HCT116 (cell line): Measurements from ENCODE around the gene PLCB1. TPM values are rescaled to one million over a fixed set of nuclear protein-coding genes. Genes with fewer than 3 reads are reported as not detected.
A peak's percentile ranks its signal among the peaks of the same experiment; 100 is the strongest.

Experiments used
- ATAC-seq: fragments of 200-7000 bp; cut with Tn5 transposase; 2 replicates; pipeline ENCODE4 v1.9.1; 2020; ENCODE audit warnings: mild to moderate bottlenecking, moderate library complexity
- BruUV-seq: library from RNA; stranded (reverse); fragments of 400-500 nt; replicated peaks from 2 replicates; lab custom pipeline; 2021; lab: Mats Ljungman, UMichigan
- CTCF ChIA-PET: fragments of 300-600 bp; sonication (Branson Sonifier 250); formaldehyde crosslinking; loops from one replicate; lab custom pipeline; 2021; ENCODE audit warnings: antibody characterized with exemption; lab: Charles Lee
- POLR2A ChIA-PET: fragments of 300-600, 350-600 bp; sonication (Branson Sonifier 250); formaldehyde crosslinking; loops from one replicate; lab custom pipeline; 2021; ENCODE audit warnings: antibody characterized with exemption; lab: Charles Lee
- RAD21 ChIA-PET, 2 experiments: fragments of 300-600 bp; sonication (Branson Sonifier 250); formaldehyde crosslinking; loops; one replicate each; lab custom pipeline; 2023; ENCODE audit warnings: low total read pairs in 2 of 2; ENCODE audit not compliant: uncharacterized antibody in 2 of 2, unreplicated experiment in 2 of 2, low non-redundant PET in 1 of 2; lab: Charles Lee
- DNase-seq: peaks from one replicate; pipeline ENCODE4 v3.0.0-alpha.2; 2010; ENCODE audit warnings: low read depth, low spot score
- H2AFZ ChIP-seq: fragments of 200-600 bp; shearing (Covaris generic), sonication (generic); 2 replicates; pipeline ENCODE4 v1.6.1; 2017; ENCODE audit warnings: low read depth, mixed run types, mixed read lengths, antibody characterized with exemption, low read length; ENCODE audit not compliant: poor library complexity, severe bottlenecking
- H3K27ac ChIP-seq: 2 replicates; pipeline ENCODE4 v1.5.1; 2012; ENCODE audit warnings: low read depth, low read length
- H3K27me3 ChIP-seq: fragments of 200-600 bp; sonication (generic); 2 replicates; pipeline ENCODE4 v1.6.1; 2016; ENCODE audit warnings: mixed run types, low read length, mixed read lengths; ENCODE audit not compliant: insufficient read depth
- H3K36me3 ChIP-seq, 2 experiments: fragments of 200-500 bp in 1 of 2; fragments of 200-600 bp in 1 of 2; sonication (Bioruptor generic) in 1 of 2; sonication (generic) in 1 of 2; 2 replicates each; pipeline versions ENCODE4 v1.5.1 to v1.6.1; 2014 to 2016; ENCODE audit warnings: low read length in 2 of 2, inconsistent platforms in 1 of 2, mixed read lengths in 1 of 2, mixed run types in 1 of 2; ENCODE audit not compliant: insufficient read depth in 2 of 2, control insufficient read depth in 1 of 2
- H3K4me1 ChIP-seq, 2 experiments: fragments of 200-600 bp in 1 of 2; sonication (generic) in 1 of 2; 2 replicates each; pipeline versions ENCODE4 v1.5.1 to v1.6.1; 2012 to 2017; ENCODE audit warnings: low read length in 2 of 2, inconsistent platforms in 1 of 2, mild to moderate bottlenecking in 1 of 2, mixed read lengths in 1 of 2, mixed run types in 1 of 2, moderate library complexity in 1 of 2; ENCODE audit not compliant: insufficient read depth in 2 of 2, control insufficient read depth in 1 of 2
- H3K4me2 ChIP-seq: fragments of 200-600 bp; sonication (generic); 2 replicates; pipeline ENCODE4 v1.6.1; 2017; ENCODE audit warnings: mixed run types, low read length, mixed read lengths
- H3K4me3 ChIP-seq, 2 experiments: fragments of 200-600 bp in 1 of 2; sonication (generic) in 1 of 2; replicated peaks in 1 of 2; 2 replicates each; pipeline ENCODE4 v1.5.1; 2011 to 2016; ENCODE audit warnings: low read length in 2 of 2, control low read depth in 1 of 2, low read depth in 1 of 2, mild to moderate bottlenecking in 1 of 2, mixed read lengths in 1 of 2, mixed run types in 1 of 2
- H3K79me2 ChIP-seq: fragments of 200-600 bp; sonication (generic); 2 replicates; pipeline ENCODE4 v1.6.1; 2017; ENCODE audit warnings: mild to moderate bottlenecking, mixed run types, low read length, moderate library complexity, mixed read lengths; ENCODE audit not compliant: insufficient read depth
- H3K9ac ChIP-seq: fragments of 200-600 bp; sonication (generic); 2 replicates; pipeline ENCODE4 v1.6.1; 2016; ENCODE audit warnings: low read length, mixed read lengths
- H3K9me2 ChIP-seq: fragments of 200-600 bp; sonication (generic), shearing (Covaris generic); 2 replicates; pipeline ENCODE4 v1.6.1; 2017; ENCODE audit warnings: mixed run types, mild to moderate bottlenecking, moderate library complexity; ENCODE audit not compliant: insufficient read depth
- H3K9me3 ChIP-seq, 2 experiments: fragments of 200-500 bp in 1 of 2; fragments of 200-600 bp in 1 of 2; sonication (Bioruptor generic) in 1 of 2; sonication (generic) in 1 of 2; 2 replicates each; pipeline ENCODE4 v1.6.1; 2014 to 2017; ENCODE audit warnings: low read length in 2 of 2, mixed read lengths in 2 of 2, inconsistent platforms in 1 of 2, low read depth in 1 of 2, mild to moderate bottlenecking in 1 of 2, mixed run types in 1 of 2, moderate library complexity in 1 of 2; ENCODE audit not compliant: control insufficient read depth in 1 of 2, insufficient read depth in 1 of 2
- H4K20me1 ChIP-seq: fragments of 200-600 bp; sonication (generic), shearing (Covaris generic); 2 replicates; pipeline ENCODE4 v1.6.1; 2017; ENCODE audit warnings: mixed run types, mild to moderate bottlenecking, moderate library complexity; ENCODE audit not compliant: insufficient read depth
- CTCF ChIP-seq, 3 experiments: fragments of 200-600 bp in 1 of 3; sonication (generic) in 1 of 3; IDR thresholded peaks in 2 of 3; conservative IDR thresholded peaks in 1 of 3; 2 replicates each; pipeline ENCODE4 v1.5.1; 2012 to 2017; ENCODE audit warnings: low read depth in 2 of 3, low read length in 2 of 3, antibody characterized with exemption in 1 of 3, borderline replicate concordance in 1 of 3, control low read depth in 1 of 3, mild to moderate bottlenecking in 1 of 3, mixed read lengths in 1 of 3, mixed run types in 1 of 3, moderate library complexity in 1 of 3; ENCODE audit not compliant: insufficient read depth in 1 of 3
- SIN3A ChIP-seq: IDR thresholded peaks from 2 replicates; pipeline ENCODE4 v1.6.1; 2012; ENCODE audit warnings: low read depth
- intact Hi-C: fragments of 100-400 bp; cut with micrococcal nuclease; formaldehyde crosslinking; loops from 2 replicates; pipeline ENCODE4 v1.10.0; 2022
- total RNA-seq: library from RNA; stranded (reverse); gene quantifications from one replicate; pipeline ENCODE4 v1.2.1, GENCODE V29; 2021; ENCODE audit not compliant: unreplicated experiment
- TF ChIP-seq, protein P1 (sequence below): IDR thresholded peaks from 2 replicates; pipeline ENCODE4 v1.6.1; 2012; ENCODE audit warnings: low read depth

The PLCB1 gene
- total RNA-seq, 1 experiment from 2014 or later: 15.8 TPM

GRCh38 chr20:8535403-8536261 lies 403.6 kb downstream of the PLCB1 start:
- ChIA-PET CTCF (interaction anchor here (0.9 to 1.5 kb wide), 4 partner anchors 15 to 599 kb away, joined by 3 to 6 read pairs (median 4); no protein-coding TSS in a partner anchor), RAD21 (no interaction called here), POLR2A (no interaction called here)
- BruUV-seq: no TSS peak
- H3K79me2 ChIP-seq: no peaks in the 10 kb centered on the region
- H2AFZ ChIP-seq: no peak overlapping the region
- no peak for DNase-seq
- ATAC-seq: peak; percentile 62
- no peaks in the 10 kb centered on the region for H3K27me3 ChIP-seq
- TF ChIP-seq CTCF (IDR thresholded peaks at IDR 0.05 in 2 of 3, conservative IDR thresholded peaks at IDR 0.05 in 1 of 3; ENCODE audit: borderline replicate concordance in 1 of 3, insufficient read depth in 1 of 3, low read depth in 2 of 3, low read length in 2 of 3) (peak in 2 of 3 experiments; percentile 55 to 66; a peak in 4 of 6 replicates), SIN3A (no peak)
- TF ChIP-seq, protein P1, sequence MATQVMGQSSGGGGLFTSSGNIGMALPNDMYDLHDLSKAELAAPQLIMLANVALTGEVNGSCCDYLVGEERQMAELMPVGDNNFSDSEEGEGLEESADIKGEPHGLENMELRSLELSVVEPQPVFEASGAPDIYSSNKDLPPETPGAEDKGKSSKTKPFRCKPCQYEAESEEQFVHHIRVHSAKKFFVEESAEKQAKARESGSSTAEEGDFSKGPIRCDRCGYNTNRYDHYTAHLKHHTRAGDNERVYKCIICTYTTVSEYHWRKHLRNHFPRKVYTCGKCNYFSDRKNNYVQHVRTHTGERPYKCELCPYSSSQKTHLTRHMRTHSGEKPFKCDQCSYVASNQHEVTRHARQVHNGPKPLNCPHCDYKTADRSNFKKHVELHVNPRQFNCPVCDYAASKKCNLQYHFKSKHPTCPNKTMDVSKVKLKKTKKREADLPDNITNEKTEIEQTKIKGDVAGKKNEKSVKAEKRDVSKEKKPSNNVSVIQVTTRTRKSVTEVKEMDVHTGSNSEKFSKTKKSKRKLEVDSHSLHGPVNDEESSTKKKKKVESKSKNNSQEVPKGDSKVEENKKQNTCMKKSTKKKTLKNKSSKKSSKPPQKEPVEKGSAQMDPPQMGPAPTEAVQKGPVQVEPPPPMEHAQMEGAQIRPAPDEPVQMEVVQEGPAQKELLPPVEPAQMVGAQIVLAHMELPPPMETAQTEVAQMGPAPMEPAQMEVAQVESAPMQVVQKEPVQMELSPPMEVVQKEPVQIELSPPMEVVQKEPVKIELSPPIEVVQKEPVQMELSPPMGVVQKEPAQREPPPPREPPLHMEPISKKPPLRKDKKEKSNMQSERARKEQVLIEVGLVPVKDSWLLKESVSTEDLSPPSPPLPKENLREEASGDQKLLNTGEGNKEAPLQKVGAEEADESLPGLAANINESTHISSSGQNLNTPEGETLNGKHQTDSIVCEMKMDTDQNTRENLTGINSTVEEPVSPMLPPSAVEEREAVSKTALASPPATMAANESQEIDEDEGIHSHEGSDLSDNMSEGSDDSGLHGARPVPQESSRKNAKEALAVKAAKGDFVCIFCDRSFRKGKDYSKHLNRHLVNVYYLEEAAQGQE: no peak
- H3K4me1 ChIP-seq: no peaks in the 10 kb centered on the region; a peak in 1 of 4 replicates
- H3K9me2 ChIP-seq: no peaks in the 10 kb centered on the region
- H3K27ac ChIP-seq: no peak overlapping the region
- intact Hi-C loops: loop anchor here (10.0 kb wide), 1 partner anchor 401 kb away; the partner anchor contains the start of gene PLCB1
- H3K36me3 ChIP-seq: no peaks in the 10 kb centered on the region
- no peak overlapping the region for H3K4me2 ChIP-seq
- no peak overlapping the region for H3K4me3 ChIP-seq
- H3K9ac ChIP-seq: no peak overlapping the region
- H3K9me3 ChIP-seq: no peaks in the 10 kb centered on the region
- H4K20me1 ChIP-seq: no peaks in the 10 kb centered on the region
